ENCODE measurements around the gene IFI27L2. TPM values are rescaled to one million over a fixed set of nuclear protein-coding genes. Genes with fewer than 3 reads are reported as not detected.

Gene IFI27L2, protein sequence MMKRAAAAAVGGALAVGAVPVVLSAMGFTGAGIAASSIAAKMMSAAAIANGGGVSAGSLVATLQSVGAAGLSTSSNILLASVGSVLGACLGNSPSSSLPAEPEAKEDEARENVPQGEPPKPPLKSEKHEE
- 345 and 419 TPM in 2 replicates for total RNA-seq

DNA sequence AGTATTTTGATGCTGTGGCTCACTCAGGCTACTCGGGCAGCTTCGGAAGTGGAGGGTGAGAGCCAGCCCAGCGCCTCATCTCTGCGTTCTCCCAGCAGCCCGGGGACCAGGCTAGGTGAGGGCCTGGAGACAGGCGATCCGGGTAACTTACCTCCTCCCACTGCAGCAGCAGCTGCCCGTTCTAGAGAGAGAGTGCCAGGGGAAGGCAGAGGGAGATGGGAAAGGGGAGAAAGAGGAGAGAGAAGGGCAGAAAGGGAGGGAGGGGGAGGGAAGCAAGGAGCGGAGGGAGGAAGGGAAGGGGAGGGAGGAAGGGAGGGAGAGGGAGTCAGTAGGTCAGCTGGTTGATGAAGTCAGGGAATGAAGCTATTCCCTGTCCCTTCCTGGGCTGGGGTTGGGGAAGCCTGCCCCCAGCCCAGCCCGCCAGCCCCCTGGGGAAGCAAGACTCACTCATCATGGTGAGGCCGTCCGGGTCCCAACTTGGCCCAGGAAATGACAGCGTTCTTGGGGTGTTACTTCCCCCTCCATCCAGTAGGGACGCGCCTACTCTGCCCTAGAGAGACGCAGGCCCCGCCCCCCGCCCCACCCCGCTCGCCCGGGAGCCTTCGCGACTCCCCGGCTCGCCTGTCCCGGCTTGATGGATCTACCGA lies at the start of gene IFI27L2:
Gene IFI27L2, minus strand, starts transcription at position 494 of the 647 bp plus-strand sequence. Its CDS starts 40 bp downstream, at position 454.

GRCh38 chr14:94173885-94174603 lies 44.6 kb upstream of the IFI27L2 start, which contains the start of gene PPP4R4:
PPP4R4 (plus strand) TSS chr14:94174322; CDS start chr14:94174466, 144 bp downstream.

GRCh38 chr14:94110552-94111181 lies 18.7 kb downstream of the IFI27L2 start, which contains the start of gene IFI27:
IFI27 (plus strand) TSS chr14:94110736.

GRCh38 chr14:94080621-94081385 lies 48.6 kb downstream of the IFI27L2 start, which contains the start of the genes DDX24 and IFI27L1:
DDX24 (minus strand) TSS chr14:94081202; CDS start chr14:94079742, 1,460 bp downstream.
IFI27L1 (plus strand) TSS chr14:94081310; CDS start chr14:94096938, 15,628 bp downstream.

Other genes with a start within 250 kb of the IFI27L2 start
- not detected in 2 replicates for gene FAM181A, start 202.3 kb downstream of the IFI27L2 start, total RNA-seq
- gene ASB2, start 153.0 kb downstream of the IFI27L2 start, total RNA-seq: 0.09 and 0.32 TPM in 2 replicates
- gene CCDC197, start 132.3 kb downstream of the IFI27L2 start, total RNA-seq: not detected in 2 replicates
- gene OTUB2, start 103.3 kb downstream of the IFI27L2 start, total RNA-seq: 1.6 and 1.9 TPM in 2 replicates
- 119 and 132 TPM in 2 replicates for gene DDX24, start 48.4 kb downstream of the IFI27L2 start, total RNA-seq
- 18.1 and 30.9 TPM in 2 replicates for gene IFI27L1, start 48.3 kb downstream of the IFI27L2 start, total RNA-seq
- gene IFI27, start 18.9 kb downstream of the IFI27L2 start, total RNA-seq: 11.0 and 13.4 TPM in 2 replicates
- gene PPP4R4, start 44.7 kb upstream of the IFI27L2 start, total RNA-seq: 0.34 and 1.9 TPM in 2 replicates
- gene SERPINA10, start 163.7 kb upstream of the IFI27L2 start, total RNA-seq: not detected in 2 replicates
- gene SERPINA6, start 193.7 kb upstream of the IFI27L2 start, total RNA-seq: not detected in 2 replicates
- gene SERPINA2, start 237.1 kb upstream of the IFI27L2 start, total RNA-seq: not detected in 2 replicates